DMS153 treated with DMSO at 0.1 percent for 48 hours (cell line): ENCODE measurements around the gene TMEM40.
"Not testable (repeated sequence)": the region's sequence is repeated elsewhere in the genome, so short reads cannot be mapped to it uniquely, and the experiment has no call there.

ENCODE experiments used
- DNase-seq: peaks from one replicate; lab custom pipeline; 2025; ENCODE audit not compliant: unreplicated experiment; lab: John Stamatoyannopoulos, UW

Gene TMEM40

GRCh38 chr3:12759097-12759679, at the start of gene TMEM40:
Gene TMEM40, minus strand, starts transcription at chr3:12759259. Its CDS starts 9,427 bp downstream, at chr3:12749832.
- DNase-seq: no peak

- DNase-seq: no peak
Measured at GRCh38 chr3:12808587-12808986, 49.5 kb upstream of the TMEM40 start.

GRCh38 chr3:12807601-12808359, 48.7 kb upstream of the TMEM40 start:
- DNase-seq: no peak

GRCh38 chr3:12807066-12807465, 48.0 kb upstream of the TMEM40 start:
- DNase-seq: no peak

- DNase-seq: no peak
Measured at GRCh38 chr3:12803371-12803770, 44.3 kb upstream of the TMEM40 start.

GRCh38 chr3:12799525-12800440, 40.7 kb upstream of the TMEM40 start:
- no peak for DNase-seq

- DNase-seq: no peak
Measured at GRCh38 chr3:12798559-12799179, 39.6 kb upstream of the TMEM40 start.

GRCh38 chr3:12797892-12798558, 39.0 kb upstream of the TMEM40 start:
- no peak for DNase-seq

GRCh38 chr3:12797124-12797891, 38.2 kb upstream of the TMEM40 start:
- DNase-seq: no peak

- DNase-seq: no peak
Measured at GRCh38 chr3:12796171-12797123, 37.4 kb upstream of the TMEM40 start, which contains the start of gene CAND2. Gene CAND2, plus strand, starts transcription at chr3:12796680. Its CDS starts 41 bp downstream, at chr3:12796721.

GRCh38 chr3:12793701-12794100, 34.6 kb upstream of the TMEM40 start:
- no peak for DNase-seq

- no peak for DNase-seq
Measured at GRCh38 chr3:12791430-12791829, 32.4 kb upstream of the TMEM40 start.

GRCh38 chr3:12787967-12788690, 29.1 kb upstream of the TMEM40 start:
- DNase-seq: not testable (repeated sequence)

- not testable (repeated sequence) for DNase-seq
Measured at GRCh38 chr3:12787346-12787745, 28.3 kb upstream of the TMEM40 start.

- no peak for DNase-seq
Measured at GRCh38 chr3:12785096-12785495, 26.0 kb upstream of the TMEM40 start.

GRCh38 chr3:12782172-12782815, 23.2 kb upstream of the TMEM40 start:
- DNase-seq: no peak

- no peak for DNase-seq
Measured at GRCh38 chr3:12780751-12781150, 21.7 kb upstream of the TMEM40 start.
